Heart left ventricle (tissue), 16 donors: ENCODE measurements around the gene CHCHD3. TPM values are rescaled to one million over a fixed set of nuclear protein-coding genes. Genes with fewer than 3 reads are reported as not detected.

Source experiments
- ATAC-seq, 4 donors: fragments of 200-7000 bp; cut with Tn5 transposase; one replicate each; pipeline ENCODE4 v1.9.1; 2020 to 2022; ENCODE audit warnings: moderate library complexity in 4 of 4, mild to moderate bottlenecking in 3 of 4, moderate number of reproducible peaks in 1 of 4
- DNase-seq, 5 donors: peaks; one replicate each; pipeline ENCODE4 v3.0.0-alpha.2; 2020
- H3K27ac ChIP-seq, 12 donors: fragments of 200-600 bp; sonication (generic) in 4 of 12; one replicate each; pipeline versions ENCODE4 v1.5.0 to v1.8.0; 2016 to 2022; ENCODE audit warnings: mild to moderate bottlenecking in 2 of 12
- H3K27me3 ChIP-seq, 9 donors: fragments of 200-600 bp; sonication (generic) in 2 of 9; one replicate each; pipeline versions ENCODE4 v1.5.1 to v1.8.0; 2016 to 2022; ENCODE audit warnings: mild to moderate bottlenecking in 3 of 9
- H3K36me3 ChIP-seq, 9 donors: fragments of 200-600 bp; sonication (generic) in 2 of 9; one replicate each; pipeline versions ENCODE4 v1.5.0 to v1.8.0; 2018 to 2022; ENCODE audit warnings: mild to moderate bottlenecking in 2 of 9
- H3K4me1 ChIP-seq, 12 donors: fragments of 200-600 bp; sonication (generic) in 4 of 12; one replicate each; pipeline versions ENCODE4 v1.5.0 to v1.8.0; 2016 to 2022; ENCODE audit warnings: mild to moderate bottlenecking in 3 of 12
- H3K4me3 ChIP-seq, 12 donors: fragments of 200-600 bp; sonication (generic) in 4 of 12; one replicate each; pipeline versions ENCODE4 v1.5.0 to v1.8.0; 2017 to 2022; ENCODE audit warnings: mild to moderate bottlenecking in 9 of 12, moderate library complexity in 4 of 12
- H3K9me3 ChIP-seq, 12 donors: fragments of 200-600 bp; sonication (generic) in 4 of 12; one replicate each; pipeline versions ENCODE4 v1.5.0 to v1.8.0; 2016 to 2022; ENCODE audit warnings: mild to moderate bottlenecking in 1 of 12
- CTCF ChIP-seq, 12 donors: fragments of 200-600 bp; sonication (generic) in 4 of 12; IDR thresholded peaks; one replicate each; pipeline versions ENCODE4 v1.5.0 to v1.8.0; 2018 to 2022; ENCODE audit warnings: antibody characterized with exemption in 12 of 12, mild to moderate bottlenecking in 5 of 12
- POLR2A ChIP-seq, 2 donors: fragments of 450-650 bp; IDR thresholded peaks; one replicate each; pipeline ENCODE4 v1.6.1; 2017; ENCODE audit warnings: antibody characterized with exemption in 2 of 2, mild to moderate bottlenecking in 2 of 2, moderate library complexity in 2 of 2
- WGBS, 4 donors: extraction: QIAGEN DNeasy Blood & Tissue Kit in 2 of 4; methylation state at CpG; one replicate each; pipeline versions ENCODE4 v1.1.5 to v1.1.7; 2013 to 2018; 5-methylcytosine and 5-hydroxymethylcytosine counted together
- intact Hi-C, 10 donors: fragments of 100-400 bp; cut with DNase I; formaldehyde crosslinking; loops; one replicate each; pipeline versions ENCODE4 v1.11.1 to v1.14.2; 2022
- long read RNA-seq, 3 donors: library from polyadenylated mRNA; unstranded; transcript quantifications; one replicate each; pipeline ENCODE4 v2.0.0, GENCODE V29; 2020 to 2021
- polyA plus RNA-seq, 2 donors: library from polyadenylated mRNA; stranded (reverse); fragments of 200-250 nt; gene quantifications; one replicate each; pipeline ENCODE4 v1.2.3, GENCODE V29; 2013
- total RNA-seq, 9 donors: library from RNA; depleted of rRNA in 2 of 9; stranded (reverse); fragments of >200 nt in 2 of 9; fragmentation: NEBNext Ultra II Directional in 3 of 9; extraction: Animal tissue kit (Norgen Biotek cat#: 25700) in 3 of 9; gene quantifications; one replicate each; pipeline versions ENCODE4 v1.1.0 to v1.2.4, GENCODE V29; 2016 to 2023
- donor health status: ischemic (EF 13 %, LVEDD 7.1; RV severe dilation, severe dysfunction).
- donor health status: healthy with polysubstance abuse.
- donor health status: DM: no; HTN: yes; CAD: no.
- donor health status: DM: no; HTN: no; CAD: no.
- donor health status: ischemic (EF 25% LVEDD 6.9; RV normal size, moderate dysfunction).
- donor health status: ischemic (EF 25% LVEDD 5.7; RV mildly dilated, moderate dysfunction).
- donor health status: healthy.
- donor health status: DM: yes; HTN: yes; CAD: no.
- donor health status: ischemic (EF 35%, LVEDD 5.7; RV mildly dilated, moderate dysfunction).
- donor health status: nonischemic (EF 11% LVEDD 7.7; RV severe dilation, severe dysfunction).
- donor health status: DM: yes; HTN: yes; CAD: no.
- donor health status: PGD.
- donor health status: ischemic (EF 29% LVEDD 5.4; RV normal size, mild dysfunction).
- donor health status: nonischemic (EF 23%, LVEDD 6.1; RV moderate dilation, normal function).

CHCHD3 gene
- total RNA-seq (100 to 1,000 TPM in 8 of 9 donors, 10 to 100 TPM in 1; 92.9 to 197 (median 176) TPM), polyA plus RNA-seq (100 to 1,000 TPM; 108 to 186 TPM)
- long read RNA-seq, donor 1, transcript CHCHD3-201 (8 exons, 1,598 nt), result major isoform, 456 of 476 reads
- long read RNA-seq, donor 1, partial matches to known transcripts, result 8 of 476 reads
- long read RNA-seq, donor 1, other reads (novel, unspliced or antisense), result 12 of 476 reads
- long read RNA-seq, donor 2, transcript CHCHD3-201 (8 exons, 1,598 nt), result major isoform, 1,898 of 1,987 reads
- long read RNA-seq, donor 2, partial matches to known transcripts, result 9 of 1,987 reads
- long read RNA-seq, donor 2, other reads (novel, unspliced or antisense), result 80 of 1,987 reads
- long read RNA-seq, donor 3, transcript CHCHD3-201 (8 exons, 1,598 nt), result major isoform, 296 of 315 reads
- long read RNA-seq, donor 3, partial matches to known transcripts, result 5 of 315 reads
- long read RNA-seq, donor 3, other reads (novel, unspliced or antisense), result 14 of 315 reads

- peak within 1 kb of the TSS; percentile 52 to 95 (median 86) for H3K4me3 ChIP-seq
- H3K36me3 ChIP-seq, result peaks cover 0 to 7% (median 0%) of the 10 kb centered on the region in 9 donors
- ATAC-seq, result peak; percentile 99 to 100 (median 100)
- no peaks in the 10 kb centered on the region for H3K27me3 ChIP-seq
- intact Hi-C loops, result loop anchor here in 4 of 10 donors (1.0 to 10.0 kb wide), 3 partner anchors 153 to 173 kb away; partner anchors contain the start of gene EXOC4 (in 2 of the 4)
- H3K4me1 ChIP-seq, result peaks cover 0 to 49% (median 29%) of the 10 kb centered on the region in 12 donors
- 0% methylated on average over 9 to 58 of the region's 58 CpGs for WGBS, 4 donors
- TF ChIP-seq CTCF (IDR thresholded peaks at IDR 0.05) (no peak), POLR2A (IDR thresholded peaks at IDR 0.05) (peak; percentile 42 to 82)
- peak within 1 kb of the TSS; percentile 46 to 95 (median 88) for H3K27ac ChIP-seq
- H3K9me3 ChIP-seq, result no peaks in the 10 kb centered on the region
- DNase-seq, result peak; percentile 98 to 99 (median 98)
Measured at GRCh38 chr7:133081599-133082389, at the start of gene CHCHD3. Gene CHCHD3, minus strand, starts transcription at chr7:133082090. Its CDS starts 153 bp downstream, at chr7:133081937.

DNA sequence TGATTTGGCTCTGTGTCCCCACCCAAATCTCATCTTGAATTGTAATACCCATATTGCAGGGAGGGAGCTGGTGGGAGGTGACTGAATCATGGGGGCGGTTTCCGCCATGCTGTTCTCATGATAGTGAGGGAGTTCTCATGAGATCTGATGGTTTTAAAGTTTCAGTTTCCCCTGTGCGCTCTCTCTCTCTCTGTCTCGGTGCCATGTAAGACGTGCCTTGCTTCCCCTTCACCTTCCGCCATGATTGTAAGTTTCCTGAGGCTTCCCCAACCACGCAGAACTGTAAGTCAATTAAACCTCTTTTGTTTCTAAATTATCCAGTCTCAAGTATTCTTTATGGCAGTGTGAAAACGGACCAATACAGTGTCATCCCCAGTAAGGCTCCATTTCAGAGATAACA lies 48.3 kb upstream of the CHCHD3 start:
- Histone ChIP-seq H3K4me3 (no peak overlapping the region), H3K36me3 (no peaks in the 10 kb centered on the region), H3K27ac (no peak overlapping the region), H3K9me3 (no peaks in the 10 kb centered on the region), H3K27me3 (no peaks in the 10 kb centered on the region), H3K4me1 (no peaks in the 10 kb centered on the region)
- DNase-seq, result no peak
- intact Hi-C loops, result loop anchor here in 1 of 10 donors (10.0 kb wide), 1 partner anchor 65 kb away; no protein-coding TSS in a partner anchor
- WGBS, 4 donors, result 93 to 97% (median 95%) methylated on average over 8 of the region's 8 CpGs
- ATAC-seq, result no peak
- TF ChIP-seq POLR2A (IDR thresholded peaks at IDR 0.05) (no peak), CTCF (IDR thresholded peaks at IDR 0.05) (no peak)

DNA sequence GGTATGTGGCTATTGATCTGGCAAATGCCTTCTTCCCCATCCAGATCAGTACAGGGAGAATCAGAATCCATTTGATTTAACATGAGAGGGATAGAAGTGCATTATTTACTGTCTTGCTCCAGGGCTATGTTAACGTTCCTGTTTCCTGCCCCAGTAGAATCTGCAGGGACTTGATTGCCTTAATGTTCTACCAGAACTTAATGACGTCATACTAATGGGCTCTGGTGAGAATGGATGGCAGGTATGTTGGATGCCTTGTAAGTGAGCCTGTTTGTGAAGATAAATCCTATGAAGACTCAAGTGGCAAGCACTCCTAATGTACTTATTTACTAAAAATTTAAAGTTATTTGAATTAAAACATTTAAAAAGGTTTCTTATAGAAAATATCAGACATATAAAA lies 44.5 kb upstream of the CHCHD3 start:
- H3K27ac ChIP-seq, result no peak overlapping the region
- H3K4me3 ChIP-seq, result no peak overlapping the region
- 34 to 60% (median 52%) methylated on average over 2 of the region's 2 CpGs for WGBS, 4 donors
- TF ChIP-seq CTCF (IDR thresholded peaks at IDR 0.05) (no peak), POLR2A (IDR thresholded peaks at IDR 0.05) (no peak)
- intact Hi-C loops, result no loop called here
- no peaks in the 10 kb centered on the region for H3K4me1 ChIP-seq
- DNase-seq (no peak), ATAC-seq (no peak)
- no peaks in the 10 kb centered on the region for H3K9me3 ChIP-seq
- no peaks in the 10 kb centered on the region for H3K27me3 ChIP-seq
- H3K36me3 ChIP-seq, result no peaks in the 10 kb centered on the region

- intact Hi-C loops, result no loop called here
- Histone ChIP-seq H3K27ac (no peak overlapping the region), H3K36me3 (no peaks in the 10 kb centered on the region), H3K4me3 (no peak overlapping the region), H3K9me3 (no peaks in the 10 kb centered on the region), H3K4me1 (no peaks in the 10 kb centered on the region), H3K27me3 (no peaks in the 10 kb centered on the region)
- TF ChIP-seq CTCF (IDR thresholded peaks at IDR 0.05) (no peak), POLR2A (IDR thresholded peaks at IDR 0.05) (no peak)
- no peak for DNase-seq
- no peak for ATAC-seq
- WGBS, 4 donors, result 0 to 4% (median 0%) methylated on average over 1 of the region's 1 CpG
Measured at GRCh38 chr7:133124974-133125373, 43.1 kb upstream of the CHCHD3 start.
